HCT116 (cell line): ENCODE results near the gene PDSS1. TPM values are rescaled to one million over a fixed set of nuclear protein-coding genes. Genes with fewer than 3 reads are reported as not detected.

Experiments
- ATAC-seq: fragments of 200-7000 bp; cut with Tn5 transposase; 2 replicates; pipeline ENCODE4 v1.9.1; 2020; ENCODE audit warnings: mild to moderate bottlenecking, moderate library complexity
- BruUV-seq: library from RNA; stranded (reverse); fragments of 400-500 nt; replicated peaks from 2 replicates; lab custom pipeline; 2021; lab: Mats Ljungman, UMichigan
- CTCF ChIA-PET: fragments of 300-600 bp; sonication (Branson Sonifier 250); formaldehyde crosslinking; loops from one replicate; lab custom pipeline; 2021; ENCODE audit warnings: antibody characterized with exemption; lab: Charles Lee
- POLR2A ChIA-PET: fragments of 300-600, 350-600 bp; sonication (Branson Sonifier 250); formaldehyde crosslinking; loops from one replicate; lab custom pipeline; 2021; ENCODE audit warnings: antibody characterized with exemption; lab: Charles Lee
- RAD21 ChIA-PET, 2 experiments: fragments of 300-600 bp; sonication (Branson Sonifier 250); formaldehyde crosslinking; loops; one replicate each; lab custom pipeline; 2023; ENCODE audit warnings: low total read pairs in 2 of 2; ENCODE audit not compliant: uncharacterized antibody in 2 of 2, unreplicated experiment in 2 of 2, low non-redundant PET in 1 of 2; lab: Charles Lee
- DNase-seq: peaks from one replicate; pipeline ENCODE4 v3.0.0-alpha.2; 2010; ENCODE audit warnings: low read depth, low spot score
- H2AFZ ChIP-seq: fragments of 200-600 bp; shearing (Covaris generic), sonication (generic); 2 replicates; pipeline ENCODE4 v1.6.1; 2017; ENCODE audit warnings: low read depth, mixed run types, mixed read lengths, antibody characterized with exemption, low read length; ENCODE audit not compliant: poor library complexity, severe bottlenecking
- H3K27ac ChIP-seq: 2 replicates; pipeline ENCODE4 v1.5.1; 2012; ENCODE audit warnings: low read depth, low read length
- H3K27me3 ChIP-seq: fragments of 200-600 bp; sonication (generic); 2 replicates; pipeline ENCODE4 v1.6.1; 2016; ENCODE audit warnings: mixed run types, low read length, mixed read lengths; ENCODE audit not compliant: insufficient read depth
- H3K36me3 ChIP-seq, 2 experiments: fragments of 200-500 bp in 1 of 2; fragments of 200-600 bp in 1 of 2; sonication (Bioruptor generic) in 1 of 2; sonication (generic) in 1 of 2; 2 replicates each; pipeline versions ENCODE4 v1.5.1 to v1.6.1; 2014 to 2016; ENCODE audit warnings: low read length in 2 of 2, inconsistent platforms in 1 of 2, mixed read lengths in 1 of 2, mixed run types in 1 of 2; ENCODE audit not compliant: insufficient read depth in 2 of 2, control insufficient read depth in 1 of 2
- H3K4me1 ChIP-seq, 2 experiments: fragments of 200-600 bp in 1 of 2; sonication (generic) in 1 of 2; 2 replicates each; pipeline versions ENCODE4 v1.5.1 to v1.6.1; 2012 to 2017; ENCODE audit warnings: low read length in 2 of 2, inconsistent platforms in 1 of 2, mild to moderate bottlenecking in 1 of 2, mixed read lengths in 1 of 2, mixed run types in 1 of 2, moderate library complexity in 1 of 2; ENCODE audit not compliant: insufficient read depth in 2 of 2, control insufficient read depth in 1 of 2
- H3K4me2 ChIP-seq: fragments of 200-600 bp; sonication (generic); 2 replicates; pipeline ENCODE4 v1.6.1; 2017; ENCODE audit warnings: mixed run types, low read length, mixed read lengths
- H3K4me3 ChIP-seq, 2 experiments: fragments of 200-600 bp in 1 of 2; sonication (generic) in 1 of 2; replicated peaks in 1 of 2; 2 replicates each; pipeline ENCODE4 v1.5.1; 2011 to 2016; ENCODE audit warnings: low read length in 2 of 2, control low read depth in 1 of 2, low read depth in 1 of 2, mild to moderate bottlenecking in 1 of 2, mixed read lengths in 1 of 2, mixed run types in 1 of 2
- H3K79me2 ChIP-seq: fragments of 200-600 bp; sonication (generic); 2 replicates; pipeline ENCODE4 v1.6.1; 2017; ENCODE audit warnings: mild to moderate bottlenecking, mixed run types, low read length, moderate library complexity, mixed read lengths; ENCODE audit not compliant: insufficient read depth
- H3K9ac ChIP-seq: fragments of 200-600 bp; sonication (generic); 2 replicates; pipeline ENCODE4 v1.6.1; 2016; ENCODE audit warnings: low read length, mixed read lengths
- H3K9me2 ChIP-seq: fragments of 200-600 bp; sonication (generic), shearing (Covaris generic); 2 replicates; pipeline ENCODE4 v1.6.1; 2017; ENCODE audit warnings: mixed run types, mild to moderate bottlenecking, moderate library complexity; ENCODE audit not compliant: insufficient read depth
- H3K9me3 ChIP-seq, 2 experiments: fragments of 200-500 bp in 1 of 2; fragments of 200-600 bp in 1 of 2; sonication (Bioruptor generic) in 1 of 2; sonication (generic) in 1 of 2; 2 replicates each; pipeline ENCODE4 v1.6.1; 2014 to 2017; ENCODE audit warnings: low read length in 2 of 2, mixed read lengths in 2 of 2, inconsistent platforms in 1 of 2, low read depth in 1 of 2, mild to moderate bottlenecking in 1 of 2, mixed run types in 1 of 2, moderate library complexity in 1 of 2; ENCODE audit not compliant: control insufficient read depth in 1 of 2, insufficient read depth in 1 of 2
- H4K20me1 ChIP-seq: fragments of 200-600 bp; sonication (generic), shearing (Covaris generic); 2 replicates; pipeline ENCODE4 v1.6.1; 2017; ENCODE audit warnings: mixed run types, mild to moderate bottlenecking, moderate library complexity; ENCODE audit not compliant: insufficient read depth
- ELF1 ChIP-seq: IDR thresholded peaks from 2 replicates; pipeline ENCODE4 v1.6.1; 2012; ENCODE audit warnings: low read depth, borderline replicate concordance
- FOSL1 ChIP-seq: IDR thresholded peaks from 2 replicates; pipeline ENCODE4 v1.6.1; 2012; ENCODE audit warnings: low read depth
- MAX ChIP-seq: IDR thresholded peaks from 2 replicates; pipeline ENCODE4 v1.6.1; 2012
- POLR2A ChIP-seq: IDR thresholded peaks from 2 replicates; pipeline ENCODE4 v1.7.0; 2011; ENCODE audit warnings: borderline replicate concordance; ENCODE audit not compliant: insufficient read depth, insufficient read length; ENCODE audit errors: extremely low read depth
- REST ChIP-seq: IDR thresholded peaks from 2 replicates; pipeline ENCODE4 v1.6.1; 2012; ENCODE audit warnings: low read depth
- SP1 ChIP-seq: IDR thresholded peaks from 2 replicates; pipeline ENCODE4 v1.6.1; 2012; ENCODE audit warnings: low read depth
- SRF ChIP-seq: IDR thresholded peaks from 2 replicates; pipeline ENCODE4 v1.6.1; 2012; ENCODE audit warnings: low read depth
- intact Hi-C: fragments of 100-400 bp; cut with micrococcal nuclease; formaldehyde crosslinking; loops from 2 replicates; pipeline ENCODE4 v1.10.0; 2022
- total RNA-seq: library from RNA; stranded (reverse); gene quantifications from one replicate; pipeline ENCODE4 v1.2.1, GENCODE V29; 2021; ENCODE audit not compliant: unreplicated experiment

The PDSS1 gene
- total RNA-seq, 1 experiment from 2014 or later: 23.5 TPM

GRCh38 chr10:26665080-26666048, 32.1 kb upstream of the PDSS1 start:
- CTCF ChIA-PET: no interaction called here

More at GRCh38 chr10:26665080-26666048, 32.1 kb upstream of the PDSS1 start:
- no peaks in the 10 kb centered on the region for H3K9me2 ChIP-seq
- ChIA-PET RAD21 (no interaction called here), POLR2A (no interaction called here)
- no peaks in the 10 kb centered on the region for H3K36me3 ChIP-seq
- no peaks in the 10 kb centered on the region for H4K20me1 ChIP-seq
- no peak overlapping the region for H2AFZ ChIP-seq
- no peaks in the 10 kb centered on the region for H3K27me3 ChIP-seq
- no peak for ATAC-seq
- H3K4me1 ChIP-seq: no peaks in the 10 kb centered on the region
- TF ChIP-seq MAX (no peak), POLR2A (no peak), SP1 (no peak), SRF (no peak), FOSL1 (no peak), ELF1 (no peak), REST (no peak)
- H3K27ac ChIP-seq: no peak overlapping the region
- H3K4me2 ChIP-seq: no peak overlapping the region
- no TSS peak for BruUV-seq
- no peaks in the 10 kb centered on the region for H3K79me2 ChIP-seq
- no peak overlapping the region for H3K4me3 ChIP-seq
- intact Hi-C loops: no loop called here
- H3K9me3 ChIP-seq: no peaks in the 10 kb centered on the region
- DNase-seq: no peak
- no peak overlapping the region for H3K9ac ChIP-seq
